HG02852 (cell line): ENCODE measurements around the gene ACBD7.

ENCODE experiments used
- ATAC-seq: cut with Tn5 transposase; IDR thresholded peaks from one replicate; pipeline ENCODE4 v1.9.1; 2021; ENCODE audit warnings: mild to moderate bottlenecking, moderate library complexity; ENCODE audit not compliant: unreplicated experiment

Gene ACBD7

DNA sequence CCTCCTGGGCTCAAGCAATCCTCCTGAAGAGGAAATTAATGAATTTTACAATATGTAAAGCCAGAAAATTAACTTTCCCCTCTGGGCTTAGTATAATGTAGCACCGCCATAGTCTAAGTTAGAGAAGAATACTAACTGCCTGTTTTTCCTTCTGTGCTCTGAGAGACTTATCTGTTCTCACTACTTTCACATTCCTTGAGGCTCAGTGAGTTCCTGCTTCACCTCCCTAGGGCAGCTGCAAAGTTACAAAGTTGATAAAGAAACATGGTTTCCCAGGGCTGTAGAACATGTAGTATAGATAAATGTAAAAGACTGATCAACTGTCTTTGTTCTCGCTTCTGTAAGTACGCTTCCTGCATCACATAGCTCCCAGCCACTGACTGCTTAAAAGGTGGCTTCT lies 60.8 kb downstream of the ACBD7 start:
- no peak for ATAC-seq
